Liver (tissue), 9 donors: ENCODE results near the gene AXIN1. TPM values are rescaled to one million over a fixed set of nuclear protein-coding genes. Genes with fewer than 3 reads are reported as not detected.

ENCODE experiments used
- DNase-seq: peaks from one replicate; pipeline ENCODE4 v3.0.0-alpha.2; 2017; ENCODE audit warnings: low spot score
- H3K27ac ChIP-seq, 2 donors: one replicate each; pipeline ENCODE4 v1.7.0; 2013; ENCODE audit warnings: inconsistent platforms in 2 of 2, low read length in 2 of 2, control low read depth in 1 of 2, low read depth in 1 of 2, mild to moderate bottlenecking in 1 of 2
- H3K27me3 ChIP-seq, 4 donors: one replicate each; pipeline versions ENCODE4 v1.6.1 to v1.7.0; 2013; ENCODE audit warnings: low read length in 3 of 4, inconsistent platforms in 1 of 4, mild to moderate bottlenecking in 1 of 4, moderate library complexity in 1 of 4; ENCODE audit not compliant: control insufficient read depth in 4 of 4, insufficient read depth in 4 of 4
- H3K36me3 ChIP-seq, 4 donors: one replicate each; pipeline versions ENCODE4 v1.6.1 to v1.7.0; 2013; ENCODE audit warnings: low read length in 3 of 4, mild to moderate bottlenecking in 3 of 4, low read depth in 1 of 4, moderate library complexity in 1 of 4; ENCODE audit not compliant: control insufficient read depth in 4 of 4, insufficient read depth in 3 of 4
- H3K4me1 ChIP-seq, 4 donors: one replicate each; pipeline versions ENCODE4 v1.6.1 to v1.7.0; 2013; ENCODE audit warnings: low read length in 3 of 4, mild to moderate bottlenecking in 3 of 4, moderate library complexity in 1 of 4; ENCODE audit not compliant: control insufficient read depth in 4 of 4, insufficient read depth in 4 of 4
- H3K4me3 ChIP-seq, 3 donors: one replicate each; pipeline versions ENCODE4 v1.6.1 to v1.7.0; 2013; ENCODE audit warnings: low read length in 3 of 3, control low read depth in 1 of 3, low read depth in 1 of 3, mild to moderate bottlenecking in 1 of 3
- H3K9ac ChIP-seq, 2 donors: one replicate each; pipeline ENCODE4 v1.7.0; 2013; ENCODE audit warnings: low read length in 2 of 2, mild to moderate bottlenecking in 2 of 2, moderate library complexity in 2 of 2, control low read depth in 1 of 2, low read depth in 1 of 2
- H3K9me3 ChIP-seq, 4 donors: one replicate each; pipeline versions ENCODE4 v1.6.1 to v1.7.0; 2013; ENCODE audit warnings: low read length in 3 of 4; ENCODE audit not compliant: control insufficient read depth in 4 of 4
- EGR1 ChIP-seq, 2 donors: IDR thresholded peaks; 2 replicates each; pipeline ENCODE4 v1.6.1; 2016 to 2018; ENCODE audit warnings: antibody characterized with exemption in 2 of 2, low read depth in 2 of 2
- FOXA1 ChIP-seq: IDR thresholded peaks from 2 replicates; pipeline ENCODE4 v1.6.1; 2016; ENCODE audit warnings: antibody characterized with exemption
- FOXA2 ChIP-seq: IDR thresholded peaks from 2 replicates; pipeline ENCODE4 v1.6.1; 2016; ENCODE audit warnings: antibody characterized with exemption
- GABPA ChIP-seq, 2 donors: IDR thresholded peaks in 1 of 2; conservative IDR thresholded peaks in 1 of 2; 2 replicates each; pipeline ENCODE4 v1.6.1; 2016; ENCODE audit warnings: antibody characterized with exemption in 2 of 2, mild to moderate bottlenecking in 1 of 2, moderate library complexity in 1 of 2
- HNF4A ChIP-seq, 2 donors: conservative IDR thresholded peaks; 2 replicates each; pipeline ENCODE4 v1.6.1; 2016; ENCODE audit warnings: antibody characterized with exemption in 2 of 2, mild to moderate bottlenecking in 2 of 2
- JUND ChIP-seq, 2 donors: IDR thresholded peaks; 2 replicates each; pipeline ENCODE4 v1.6.1; 2016; ENCODE audit warnings: antibody characterized with exemption in 2 of 2
- NR2F2 ChIP-seq: IDR thresholded peaks from 2 replicates; pipeline ENCODE4 v1.6.1; 2016; ENCODE audit warnings: antibody characterized with exemption
- RAD21 ChIP-seq, 2 donors: IDR thresholded peaks; 2 replicates each; pipeline ENCODE4 v1.6.1; 2016; ENCODE audit warnings: antibody characterized with exemption in 2 of 2, mild to moderate bottlenecking in 2 of 2
- RXRA ChIP-seq, 2 donors: IDR thresholded peaks; 2 replicates each; pipeline ENCODE4 v1.6.1; 2017 to 2018; ENCODE audit warnings: antibody characterized with exemption in 2 of 2, mild to moderate bottlenecking in 1 of 2
- SP1 ChIP-seq: IDR thresholded peaks from 2 replicates; pipeline ENCODE4 v1.6.1; 2018; ENCODE audit warnings: antibody characterized with exemption, mild to moderate bottlenecking
- TAF1 ChIP-seq: conservative IDR thresholded peaks from 2 replicates; pipeline ENCODE4 v1.6.1; 2016; ENCODE audit warnings: antibody characterized with exemption, mild to moderate bottlenecking
- YY1 ChIP-seq: IDR thresholded peaks from 2 replicates; pipeline ENCODE4 v1.6.1; 2016; ENCODE audit warnings: antibody characterized with exemption, mild to moderate bottlenecking
- WGBS: extraction: QIAGEN DNeasy Blood & Tissue Kit; methylation state at CpG from one replicate; pipeline ENCODE4 v1.1.7; 2013; 5-methylcytosine and 5-hydroxymethylcytosine counted together
- polyA plus RNA-seq, 2 donors: library from polyadenylated mRNA; stranded (reverse) in 1 of 2; unstranded in 1 of 2; fragments of 200-250 nt in 1 of 2; fragments of >200 nt in 1 of 2; fragmentation: Nextera tagmentation in 1 of 2; extraction: Ambion mirVana in 1 of 2; gene quantifications; one replicate each; pipeline versions ENCODE4 v1.2.1 to v1.2.3, GENCODE V29; 2013 to 2015
- total RNA-seq, 2 donors: library from RNA; depleted of rRNA; stranded (reverse); fragments of >200 nt; gene quantifications; one replicate each; pipeline ENCODE4 v1.2.3, GENCODE V29; 2014
- TF ChIP-seq, protein P1 (sequence below): fragments of 150-350 bp; IDR thresholded peaks from 2 replicates; pipeline ENCODE4 v1.5.1; 2017; ENCODE audit warnings: improper control_type of control experiment, low read depth, low read length; ENCODE audit not compliant: missing input control
- TF ChIP-seq, protein P2 (sequence below): IDR thresholded peaks from 2 replicates; pipeline ENCODE4 v1.6.1; 2016; ENCODE audit warnings: antibody characterized with exemption, mild to moderate bottlenecking
- TF ChIP-seq, protein P3 (sequence below): IDR thresholded peaks from 2 replicates; pipeline ENCODE4 v1.6.1; 2016; ENCODE audit warnings: antibody characterized with exemption
- TF ChIP-seq, protein P4 (sequence below): IDR thresholded peaks from 2 replicates; pipeline ENCODE4 v1.6.1; 2016; ENCODE audit warnings: antibody characterized with exemption
- TF ChIP-seq, protein P5 (sequence below): IDR thresholded peaks from 2 replicates; pipeline ENCODE4 v1.6.1; 2016; ENCODE audit warnings: antibody characterized with exemption
- donor health status: healthy.
- donor health status: healthy.
- donor health status: healthy.
- donor health status: healthy.
- donor health status: healthy.

The AXIN1 gene
- total and polyA plus RNA-seq, 4 donors = 2.0 to 10.3 (median 7.9) TPM

DNA sequence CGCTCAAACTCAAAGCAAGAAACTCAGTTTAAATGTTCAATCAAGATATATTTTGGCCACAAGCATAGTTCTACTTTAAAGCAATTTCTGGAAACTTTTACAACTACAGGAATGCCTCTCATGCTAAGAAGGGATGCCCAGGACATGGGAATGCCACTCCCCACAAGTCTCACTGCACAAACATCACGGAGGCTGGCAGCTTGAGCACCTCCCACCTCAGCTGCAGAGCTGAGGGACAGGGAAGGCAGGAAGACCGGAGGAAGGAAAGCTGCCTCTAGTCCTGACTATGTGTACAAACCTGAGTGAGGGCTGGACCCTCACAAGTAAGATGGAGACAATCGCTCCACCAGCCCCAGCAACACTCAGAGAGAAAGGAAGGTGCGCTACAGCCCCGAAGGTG, 5.3 kb downstream of the AXIN1 start:
- peaks cover 0 to 12% (median 5%) of the 10 kb centered on the region in 4 donors for H3K36me3 ChIP-seq
- TF ChIP-seq GABPA (IDR thresholded peaks at IDR 0.05 in 1 of 2, conservative IDR thresholded peaks at IDR 0.05 in 1 of 2) (no peak), RXRA (IDR thresholded peaks at IDR 0.05) (no peak), JUND (IDR thresholded peaks at IDR 0.05) (no peak), TAF1 (no peak), HNF4A (conservative IDR thresholded peaks at IDR 0.05) (no peak), SP1 (no peak), EGR1 (IDR thresholded peaks at IDR 0.05; ENCODE audit: low read depth in 2 of 2) (no peak), FOXA2 (no peak), FOXA1 (no peak)
- TF ChIP-seq, protein P1, sequence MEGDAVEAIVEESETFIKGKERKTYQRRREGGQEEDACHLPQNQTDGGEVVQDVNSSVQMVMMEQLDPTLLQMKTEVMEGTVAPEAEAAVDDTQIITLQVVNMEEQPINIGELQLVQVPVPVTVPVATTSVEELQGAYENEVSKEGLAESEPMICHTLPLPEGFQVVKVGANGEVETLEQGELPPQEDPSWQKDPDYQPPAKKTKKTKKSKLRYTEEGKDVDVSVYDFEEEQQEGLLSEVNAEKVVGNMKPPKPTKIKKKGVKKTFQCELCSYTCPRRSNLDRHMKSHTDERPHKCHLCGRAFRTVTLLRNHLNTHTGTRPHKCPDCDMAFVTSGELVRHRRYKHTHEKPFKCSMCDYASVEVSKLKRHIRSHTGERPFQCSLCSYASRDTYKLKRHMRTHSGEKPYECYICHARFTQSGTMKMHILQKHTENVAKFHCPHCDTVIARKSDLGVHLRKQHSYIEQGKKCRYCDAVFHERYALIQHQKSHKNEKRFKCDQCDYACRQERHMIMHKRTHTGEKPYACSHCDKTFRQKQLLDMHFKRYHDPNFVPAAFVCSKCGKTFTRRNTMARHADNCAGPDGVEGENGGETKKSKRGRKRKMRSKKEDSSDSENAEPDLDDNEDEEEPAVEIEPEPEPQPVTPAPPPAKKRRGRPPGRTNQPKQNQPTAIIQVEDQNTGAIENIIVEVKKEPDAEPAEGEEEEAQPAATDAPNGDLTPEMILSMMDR = no peak
- TF ChIP-seq, protein P2, sequence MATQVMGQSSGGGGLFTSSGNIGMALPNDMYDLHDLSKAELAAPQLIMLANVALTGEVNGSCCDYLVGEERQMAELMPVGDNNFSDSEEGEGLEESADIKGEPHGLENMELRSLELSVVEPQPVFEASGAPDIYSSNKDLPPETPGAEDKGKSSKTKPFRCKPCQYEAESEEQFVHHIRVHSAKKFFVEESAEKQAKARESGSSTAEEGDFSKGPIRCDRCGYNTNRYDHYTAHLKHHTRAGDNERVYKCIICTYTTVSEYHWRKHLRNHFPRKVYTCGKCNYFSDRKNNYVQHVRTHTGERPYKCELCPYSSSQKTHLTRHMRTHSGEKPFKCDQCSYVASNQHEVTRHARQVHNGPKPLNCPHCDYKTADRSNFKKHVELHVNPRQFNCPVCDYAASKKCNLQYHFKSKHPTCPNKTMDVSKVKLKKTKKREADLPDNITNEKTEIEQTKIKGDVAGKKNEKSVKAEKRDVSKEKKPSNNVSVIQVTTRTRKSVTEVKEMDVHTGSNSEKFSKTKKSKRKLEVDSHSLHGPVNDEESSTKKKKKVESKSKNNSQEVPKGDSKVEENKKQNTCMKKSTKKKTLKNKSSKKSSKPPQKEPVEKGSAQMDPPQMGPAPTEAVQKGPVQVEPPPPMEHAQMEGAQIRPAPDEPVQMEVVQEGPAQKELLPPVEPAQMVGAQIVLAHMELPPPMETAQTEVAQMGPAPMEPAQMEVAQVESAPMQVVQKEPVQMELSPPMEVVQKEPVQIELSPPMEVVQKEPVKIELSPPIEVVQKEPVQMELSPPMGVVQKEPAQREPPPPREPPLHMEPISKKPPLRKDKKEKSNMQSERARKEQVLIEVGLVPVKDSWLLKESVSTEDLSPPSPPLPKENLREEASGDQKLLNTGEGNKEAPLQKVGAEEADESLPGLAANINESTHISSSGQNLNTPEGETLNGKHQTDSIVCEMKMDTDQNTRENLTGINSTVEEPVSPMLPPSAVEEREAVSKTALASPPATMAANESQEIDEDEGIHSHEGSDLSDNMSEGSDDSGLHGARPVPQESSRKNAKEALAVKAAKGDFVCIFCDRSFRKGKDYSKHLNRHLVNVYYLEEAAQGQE = no peak
- TF ChIP-seq, protein P3, sequence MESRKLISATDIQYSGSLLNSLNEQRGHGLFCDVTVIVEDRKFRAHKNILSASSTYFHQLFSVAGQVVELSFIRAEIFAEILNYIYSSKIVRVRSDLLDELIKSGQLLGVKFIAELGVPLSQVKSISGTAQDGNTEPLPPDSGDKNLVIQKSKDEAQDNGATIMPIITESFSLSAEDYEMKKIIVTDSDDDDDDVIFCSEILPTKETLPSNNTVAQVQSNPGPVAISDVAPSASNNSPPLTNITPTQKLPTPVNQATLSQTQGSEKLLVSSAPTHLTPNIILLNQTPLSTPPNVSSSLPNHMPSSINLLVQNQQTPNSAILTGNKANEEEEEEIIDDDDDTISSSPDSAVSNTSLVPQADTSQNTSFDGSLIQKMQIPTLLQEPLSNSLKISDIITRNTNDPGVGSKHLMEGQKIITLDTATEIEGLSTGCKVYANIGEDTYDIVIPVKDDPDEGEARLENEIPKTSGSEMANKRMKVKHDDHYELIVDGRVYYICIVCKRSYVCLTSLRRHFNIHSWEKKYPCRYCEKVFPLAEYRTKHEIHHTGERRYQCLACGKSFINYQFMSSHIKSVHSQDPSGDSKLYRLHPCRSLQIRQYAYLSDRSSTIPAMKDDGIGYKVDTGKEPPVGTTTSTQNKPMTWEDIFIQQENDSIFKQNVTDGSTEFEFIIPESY = no peak
- TF ChIP-seq, protein P4, sequence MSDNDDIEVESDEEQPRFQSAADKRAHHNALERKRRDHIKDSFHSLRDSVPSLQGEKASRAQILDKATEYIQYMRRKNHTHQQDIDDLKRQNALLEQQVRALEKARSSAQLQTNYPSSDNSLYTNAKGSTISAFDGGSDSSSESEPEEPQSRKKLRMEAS = no peak
- TF ChIP-seq, protein P5, sequence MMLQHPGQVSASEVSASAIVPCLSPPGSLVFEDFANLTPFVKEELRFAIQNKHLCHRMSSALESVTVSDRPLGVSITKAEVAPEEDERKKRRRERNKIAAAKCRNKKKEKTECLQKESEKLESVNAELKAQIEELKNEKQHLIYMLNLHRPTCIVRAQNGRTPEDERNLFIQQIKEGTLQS = no peak
- no peak overlapping the region for H3K27ac ChIP-seq
- no peaks in the 10 kb centered on the region for H3K27me3 ChIP-seq
- no peak overlapping the region for H3K4me3 ChIP-seq
- H3K4me1 ChIP-seq = peaks cover 3 to 5% (median 4%) of the 10 kb centered on the region in 4 donors
- no peak for DNase-seq
- H3K9ac ChIP-seq = no peak overlapping the region
- WGBS = 95% methylated on average over 6 of the region's 6 CpGs
- H3K9me3 ChIP-seq = no peaks in the 10 kb centered on the region

DNA sequence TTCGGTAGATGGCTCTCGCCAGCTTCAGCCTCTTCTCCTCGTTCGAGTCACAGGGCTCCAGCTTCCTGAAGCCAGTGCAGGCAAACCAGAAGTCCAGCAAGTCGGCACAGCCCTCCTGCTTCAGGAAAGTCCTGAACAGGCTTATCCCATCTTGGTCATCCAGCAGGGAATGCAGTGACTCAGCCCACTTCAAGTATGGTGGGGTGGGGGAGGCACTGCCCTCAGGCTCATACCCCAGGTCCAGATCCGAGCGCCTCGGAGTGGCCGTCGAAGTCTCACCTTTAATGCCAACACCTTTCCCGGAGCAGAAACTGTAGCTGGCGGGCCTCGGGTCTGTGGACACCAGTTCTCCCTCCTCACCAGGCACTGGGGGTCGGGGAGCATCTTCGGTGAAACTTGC, 5.9 kb downstream of the AXIN1 start:
- no peak overlapping the region for H3K9ac ChIP-seq
- WGBS = 95% methylated on average over 15 of the region's 15 CpGs
- no peak overlapping the region for H3K4me3 ChIP-seq
- H3K9me3 ChIP-seq = no peaks in the 10 kb centered on the region
- no peak for TF ChIP-seq HNF4A (conservative IDR thresholded peaks at IDR 0.05)
- no peak for TF ChIP-seq YY1
- no peak for TF ChIP-seq JUND (IDR thresholded peaks at IDR 0.05)
- no peak for TF ChIP-seq SP1
- TF ChIP-seq NR2F2 = no peak
- TF ChIP-seq, protein P4 = no peak
- TF ChIP-seq FOXA2 = no peak
- TF ChIP-seq RAD21 (IDR thresholded peaks at IDR 0.05) = no peak
- TF ChIP-seq, protein P5 = no peak
- no peak for TF ChIP-seq RXRA (IDR thresholded peaks at IDR 0.05)
- TF ChIP-seq GABPA (IDR thresholded peaks at IDR 0.05 in 1 of 2, conservative IDR thresholded peaks at IDR 0.05 in 1 of 2) = no peak
- no peak overlapping the region for H3K27ac ChIP-seq
- no peak for DNase-seq
- peaks cover 0 to 4% (median 2%) of the 10 kb centered on the region in 4 donors for H3K4me1 ChIP-seq
- H3K36me3 ChIP-seq = peaks cover 0 to 12% (median 5%) of the 10 kb centered on the region in 4 donors
- H3K27me3 ChIP-seq = no peaks in the 10 kb centered on the region
